Mesendoderm (in vitro differentiated cells): ENCODE measurements around the gene CPXM2.

ENCODE experiments used
- DNase-seq: peaks from one replicate; pipeline ENCODE4 v3.0.0; 2013
- H2AK5ac ChIP-seq: 2 replicates; pipeline ENCODE4 v1.6.1; 2013; ENCODE audit warnings: low read length, inconsistent platforms
- H2BK120ac ChIP-seq: 2 replicates; pipeline ENCODE4 v1.6.1; 2013; ENCODE audit warnings: low read depth, mild to moderate bottlenecking, low read length, moderate library complexity, mixed read lengths
- H2BK15ac ChIP-seq: replicated peaks from 2 replicates; pipeline ENCODE4 v1.6.1; 2013; ENCODE audit warnings: low read depth, mild to moderate bottlenecking, moderate library complexity
- H2BK5ac ChIP-seq: 2 replicates; pipeline ENCODE4 v1.6.1; 2013; ENCODE audit warnings: low read length, inconsistent platforms
- H3K18ac ChIP-seq: 2 replicates; pipeline ENCODE4 v1.6.1; 2013; ENCODE audit warnings: mild to moderate bottlenecking, low read length, mixed read lengths
- H3K23ac ChIP-seq: one replicate; pipeline ENCODE4 v1.6.1; 2013; ENCODE audit warnings: low read length
- H3K27ac ChIP-seq: 2 replicates; pipeline ENCODE4 v1.5.1; 2013; ENCODE audit warnings: low read depth, mild to moderate bottlenecking, inconsistent platforms, low read length, moderate library complexity
- H3K27me3 ChIP-seq: 2 replicates; pipeline ENCODE4 v1.6.1; 2013; ENCODE audit warnings: low read length, control low read depth, mild to moderate bottlenecking, inconsistent platforms; ENCODE audit not compliant: insufficient read depth, poor library complexity
- H3K36me3 ChIP-seq: 2 replicates; pipeline ENCODE4 v1.6.1; 2013; ENCODE audit warnings: low read length, inconsistent platforms; ENCODE audit not compliant: control insufficient read depth, insufficient read depth
- H3K4ac ChIP-seq: one replicate; pipeline ENCODE4 v1.6.1; 2013; ENCODE audit warnings: low read depth, mild to moderate bottlenecking, low read length, moderate library complexity
- H3K4me1 ChIP-seq: 2 replicates; pipeline ENCODE4 v1.6.1; 2013; ENCODE audit warnings: low read depth, low read length, inconsistent platforms; ENCODE audit not compliant: control insufficient read depth
- H3K4me2 ChIP-seq: 2 replicates; pipeline ENCODE4 v1.6.1; 2013; ENCODE audit warnings: low read length
- H3K4me3 ChIP-seq: 2 replicates; pipeline ENCODE4 v1.5.1; 2013; ENCODE audit warnings: mild to moderate bottlenecking, low read length
- H3K56ac ChIP-seq: one replicate; pipeline ENCODE4 v1.6.1; 2013; ENCODE audit warnings: low read length
- H3K79me1 ChIP-seq: 2 replicates; pipeline ENCODE4 v1.6.1; 2013; ENCODE audit warnings: low read length, inconsistent platforms
- H3K79me2 ChIP-seq: 2 replicates; pipeline ENCODE4 v1.6.1; 2013; ENCODE audit warnings: mild to moderate bottlenecking, low read length; ENCODE audit not compliant: control insufficient read depth, insufficient read depth
- H3K9ac ChIP-seq: 2 replicates; pipeline ENCODE4 v1.6.1; 2013; ENCODE audit warnings: low read length, inconsistent platforms
- H4K5ac ChIP-seq: one replicate; pipeline ENCODE4 v1.6.1; 2013; ENCODE audit warnings: low read length
- H4K8ac ChIP-seq: one replicate; pipeline ENCODE4 v1.6.1; 2013; ENCODE audit warnings: low read depth, mild to moderate bottlenecking, control low read depth, low read length, moderate library complexity
- WGBS: extraction: QIAGEN DNeasy Blood & Tissue Kit; methylation state at CpG from one replicate; pipeline ENCODE4 v1.1.7; 2013; ENCODE audit warnings: low lambda C conversion rate, missing lambda C conversion rate; ENCODE audit not compliant: insufficient coverage; ENCODE audit errors: extremely low coverage; 5-methylcytosine and 5-hydroxymethylcytosine counted together

Gene CPXM2

DNA sequence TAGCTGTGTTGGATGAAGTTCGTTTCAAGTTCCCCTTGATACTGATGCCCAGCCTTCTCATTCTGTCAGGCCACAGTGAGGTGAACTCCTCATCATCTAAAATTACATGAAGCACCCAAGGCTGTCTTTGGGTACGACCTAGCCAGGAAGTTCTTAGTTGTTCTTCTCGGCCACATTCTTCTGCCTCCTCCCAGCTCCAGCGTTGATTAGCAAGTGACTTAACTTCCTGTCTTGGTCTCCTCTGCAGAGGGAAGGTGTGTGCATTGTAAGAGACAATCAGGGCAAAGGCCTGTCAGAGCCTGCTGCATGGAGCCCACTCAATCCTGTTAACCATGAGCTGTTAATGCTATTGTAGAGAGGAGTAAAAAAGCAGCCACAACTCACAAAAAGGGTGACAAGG lies 43.2 kb upstream of the CPXM2 start:
- Histone ChIP-seq H3K27ac (no peak overlapping the region), H3K4me1 (no peaks in the 10 kb centered on the region), H4K5ac (no peak overlapping the region), H3K18ac (no peak overlapping the region), H3K4me3 (no peak overlapping the region), H3K4me2 (no peak overlapping the region), H3K4ac (no peak overlapping the region), H3K23ac (no peak overlapping the region), H2AK5ac (no peak overlapping the region), H3K9ac (no peak overlapping the region), H3K56ac (no peak overlapping the region), H3K36me3 (no peaks in the 10 kb centered on the region), H2BK15ac (no peak overlapping the region), H4K8ac (no peak overlapping the region), H3K27me3 (no peaks in the 10 kb centered on the region), H2BK120ac (no peak overlapping the region), H3K79me2 (no peaks in the 10 kb centered on the region), H3K79me1 (no peaks in the 10 kb centered on the region), H2BK5ac (no peak overlapping the region)
- no peak for DNase-seq
- no CpG with 5 or more reads among the region's 4 CpGs for WGBS

DNA sequence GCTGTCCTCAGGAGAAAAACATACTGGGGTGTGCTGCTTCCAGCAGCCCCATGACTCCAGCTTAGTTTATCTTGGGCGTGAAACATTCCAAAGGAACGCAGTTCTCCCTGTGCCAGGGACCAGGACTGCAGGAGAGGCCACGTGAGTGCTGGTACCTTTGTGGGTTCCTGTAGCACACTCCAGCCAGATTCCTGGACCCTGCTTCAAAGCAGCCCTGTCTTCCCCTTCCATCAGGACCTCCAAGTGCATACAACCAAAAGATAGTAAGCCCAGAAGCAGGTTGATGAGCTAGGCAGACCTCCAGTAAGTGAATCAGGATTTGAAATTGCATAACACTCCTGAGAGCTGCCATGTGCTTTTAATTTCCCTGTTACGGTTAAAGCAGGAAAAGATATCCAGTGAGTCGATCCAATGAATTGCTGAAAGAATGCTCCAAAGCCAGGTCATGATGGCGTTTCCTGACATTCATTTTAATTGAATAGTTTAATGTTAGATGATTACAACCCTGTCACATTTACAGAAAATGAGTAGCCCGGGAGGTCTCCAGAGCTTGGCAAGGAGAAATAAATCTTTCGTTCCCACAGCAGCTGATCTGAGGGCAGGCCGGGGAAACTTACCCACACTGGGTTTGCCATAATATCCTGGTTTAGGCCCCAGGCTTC lies 38.9 kb upstream of the CPXM2 start:
- Histone ChIP-seq H3K4me1 (no peaks in the 10 kb centered on the region), H3K36me3 (no peaks in the 10 kb centered on the region), H3K18ac (no peak overlapping the region), H2AK5ac (no peak overlapping the region), H3K23ac (no peak overlapping the region), H2BK5ac (no peak overlapping the region), H3K4ac (no peak overlapping the region), H3K9ac (no peak overlapping the region), H2BK15ac (no peak overlapping the region), H2BK120ac (no peak overlapping the region), H3K56ac (no peak overlapping the region), H3K4me2 (no peak overlapping the region), H3K4me3 (no peak overlapping the region), H3K27me3 (no peaks in the 10 kb centered on the region), H3K79me2 (no peaks in the 10 kb centered on the region), H4K8ac (no peak overlapping the region), H3K79me1 (no peaks in the 10 kb centered on the region), H3K27ac (no peak overlapping the region), H4K5ac (no peak overlapping the region)
- no CpG with 5 or more reads among the region's 9 CpGs for WGBS
- no peak for DNase-seq

DNA sequence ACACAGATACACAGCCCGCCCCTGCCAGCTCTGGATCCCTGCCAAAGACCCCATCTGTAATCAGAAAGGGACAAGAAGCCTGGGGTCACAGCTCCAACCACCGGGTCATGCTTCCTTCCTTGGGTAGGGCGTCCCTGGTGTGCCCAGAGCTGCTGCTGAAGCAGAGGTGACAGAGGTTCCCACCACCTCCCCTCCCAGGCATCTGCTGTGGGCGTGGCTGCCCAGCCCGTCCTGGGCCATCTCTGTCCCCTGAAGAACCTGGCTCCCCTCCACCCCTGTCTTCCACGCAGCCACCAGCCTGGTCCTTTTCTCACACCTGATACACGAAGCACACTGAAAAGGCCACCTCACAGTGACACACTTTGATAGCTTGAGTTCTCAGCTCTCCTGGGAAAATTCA lies 38.2 kb upstream of the CPXM2 start:
- Histone ChIP-seq H3K4ac (no peak overlapping the region), H3K56ac (no peak overlapping the region), H3K79me1 (no peaks in the 10 kb centered on the region), H3K23ac (no peak overlapping the region), H2BK120ac (no peak overlapping the region), H3K27ac (no peak overlapping the region), H2AK5ac (no peak overlapping the region), H3K4me3 (no peak overlapping the region), H2BK15ac (no peak overlapping the region), H3K18ac (no peak overlapping the region), H4K5ac (no peak overlapping the region), H3K4me1 (no peaks in the 10 kb centered on the region), H3K79me2 (no peaks in the 10 kb centered on the region), H3K36me3 (no peaks in the 10 kb centered on the region), H3K27me3 (no peaks in the 10 kb centered on the region), H2BK5ac (no peak overlapping the region), H4K8ac (no peak overlapping the region), H3K9ac (no peak overlapping the region), H3K4me2 (no peak overlapping the region)
- no peak for DNase-seq
- no CpG with 5 or more reads among the region's 7 CpGs for WGBS

DNA sequence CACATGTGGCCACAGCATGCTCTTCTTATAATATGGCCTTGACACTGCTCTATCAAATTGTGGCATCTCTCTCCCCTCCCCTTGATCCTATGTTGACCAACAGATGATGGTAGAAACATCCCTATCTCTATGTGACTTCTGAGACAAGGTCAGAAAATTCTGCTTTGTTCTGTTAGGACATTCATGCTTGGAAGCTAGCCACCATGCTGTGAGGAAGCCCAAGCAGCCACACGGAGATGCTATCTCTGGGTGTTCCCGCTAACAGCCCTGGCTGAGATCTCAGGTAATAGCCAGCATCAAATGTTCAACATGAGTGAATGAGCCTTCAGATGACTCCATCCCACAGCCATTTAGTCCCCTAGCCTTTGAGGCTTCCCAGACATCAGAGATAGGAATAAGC lies 36.8 kb upstream of the CPXM2 start:
- Histone ChIP-seq H3K36me3 (no peaks in the 10 kb centered on the region), H3K4me3 (no peak overlapping the region), H3K9ac (no peak overlapping the region), H3K23ac (no peak overlapping the region), H3K27ac (no peak overlapping the region), H3K18ac (no peak overlapping the region), H3K79me1 (no peaks in the 10 kb centered on the region), H3K79me2 (no peaks in the 10 kb centered on the region), H4K5ac (no peak overlapping the region), H3K27me3 (no peaks in the 10 kb centered on the region), H2BK15ac (no peak overlapping the region), H3K4me1 (no peaks in the 10 kb centered on the region), H3K4me2 (no peak overlapping the region), H2AK5ac (no peak overlapping the region), H2BK120ac (no peak overlapping the region), H3K56ac (no peak overlapping the region), H3K4ac (no peak overlapping the region), H2BK5ac (no peak overlapping the region), H4K8ac (no peak overlapping the region)
- no peak for DNase-seq
- no CpG with 5 or more reads among the region's 2 CpGs for WGBS

DNA sequence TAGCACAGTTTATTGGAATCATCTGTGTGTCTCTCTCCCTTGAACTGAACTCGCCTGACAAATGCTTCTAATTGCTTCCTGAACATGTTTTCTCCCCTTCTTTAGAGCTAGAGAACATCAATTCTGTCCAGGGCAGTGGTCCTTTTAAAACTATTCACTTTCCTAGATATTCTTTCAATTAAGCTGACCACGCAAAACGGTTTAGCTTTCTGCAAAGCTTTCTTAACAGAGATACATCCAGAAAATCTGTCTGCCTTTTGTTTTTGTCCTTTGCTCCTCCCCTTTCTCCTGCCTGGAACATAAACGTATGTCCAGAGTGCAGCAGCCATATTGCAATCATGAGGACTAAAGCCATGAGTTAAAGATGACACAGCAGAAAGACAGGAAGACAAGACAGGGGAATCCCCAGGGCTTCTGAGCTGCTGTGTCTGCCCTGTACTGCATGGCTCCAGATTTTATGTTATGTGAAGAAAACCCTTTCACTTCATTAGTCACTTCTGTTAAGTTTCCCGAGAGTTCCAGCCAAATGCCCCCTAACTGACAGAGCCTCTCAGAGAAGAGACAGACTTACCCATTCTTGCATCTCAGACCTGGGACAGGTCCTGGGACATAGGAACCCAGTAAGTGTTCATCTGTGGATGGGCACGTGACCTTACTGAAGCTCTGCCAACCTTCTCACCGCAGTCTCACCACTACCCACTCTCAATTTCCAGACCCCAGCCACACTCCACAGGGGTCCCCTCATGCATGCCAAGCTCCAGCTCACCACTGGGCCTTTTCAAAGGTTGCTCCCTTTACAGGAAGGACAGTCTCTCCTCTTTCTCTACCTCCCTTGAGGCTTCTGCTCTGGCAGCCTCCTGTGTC lies 35.0 kb upstream of the CPXM2 start:
- no peak overlapping the region for H3K27ac ChIP-seq
- H4K5ac ChIP-seq, result no peak overlapping the region
- no peak overlapping the region for H3K4ac ChIP-seq
- H2BK120ac ChIP-seq, result no peak overlapping the region
- no peak overlapping the region for H3K9ac ChIP-seq
- H3K4me2 ChIP-seq, result no peak overlapping the region
- no peak overlapping the region for H4K8ac ChIP-seq
- no peak overlapping the region for H2BK5ac ChIP-seq
- H3K23ac ChIP-seq, result no peak overlapping the region
- no peak overlapping the region for H2AK5ac ChIP-seq
- no peak for DNase-seq
- H2BK15ac ChIP-seq, result no peak overlapping the region
- WGBS, result no CpG with 5 or more reads among the region's 7 CpGs
- no peaks in the 10 kb centered on the region for H3K36me3 ChIP-seq
- no peaks in the 10 kb centered on the region for H3K27me3 ChIP-seq
- no peaks in the 10 kb centered on the region for H3K79me2 ChIP-seq
- H3K18ac ChIP-seq, result no peak overlapping the region
- H3K56ac ChIP-seq, result no peak overlapping the region
- no peaks in the 10 kb centered on the region for H3K4me1 ChIP-seq
- no peak overlapping the region for H3K4me3 ChIP-seq
- no peaks in the 10 kb centered on the region for H3K79me1 ChIP-seq
